ENCODE data around the gene MTARC2.

DNA sequence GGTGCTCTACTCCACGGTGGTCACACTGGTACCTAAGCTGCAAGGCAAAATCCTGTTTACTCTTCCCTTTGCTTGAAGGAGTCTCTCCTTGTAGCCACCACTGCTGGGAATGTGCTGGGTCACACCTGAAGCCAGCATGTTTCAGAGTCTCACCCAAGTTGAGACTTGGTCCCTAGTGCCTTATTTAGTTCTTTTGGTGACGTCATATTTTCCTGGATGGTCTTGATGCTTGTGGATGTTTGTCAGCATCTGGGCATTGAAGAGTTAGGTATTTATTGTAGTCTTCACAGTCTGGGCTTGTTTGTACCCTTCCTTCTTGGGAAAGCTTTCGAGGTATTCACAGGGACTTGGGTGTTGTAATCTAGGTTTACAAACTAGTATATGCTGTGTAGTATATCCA is 5.6 kb upstream of the MTARC2 start:
- TF ChIP-seq, protein P1, sequence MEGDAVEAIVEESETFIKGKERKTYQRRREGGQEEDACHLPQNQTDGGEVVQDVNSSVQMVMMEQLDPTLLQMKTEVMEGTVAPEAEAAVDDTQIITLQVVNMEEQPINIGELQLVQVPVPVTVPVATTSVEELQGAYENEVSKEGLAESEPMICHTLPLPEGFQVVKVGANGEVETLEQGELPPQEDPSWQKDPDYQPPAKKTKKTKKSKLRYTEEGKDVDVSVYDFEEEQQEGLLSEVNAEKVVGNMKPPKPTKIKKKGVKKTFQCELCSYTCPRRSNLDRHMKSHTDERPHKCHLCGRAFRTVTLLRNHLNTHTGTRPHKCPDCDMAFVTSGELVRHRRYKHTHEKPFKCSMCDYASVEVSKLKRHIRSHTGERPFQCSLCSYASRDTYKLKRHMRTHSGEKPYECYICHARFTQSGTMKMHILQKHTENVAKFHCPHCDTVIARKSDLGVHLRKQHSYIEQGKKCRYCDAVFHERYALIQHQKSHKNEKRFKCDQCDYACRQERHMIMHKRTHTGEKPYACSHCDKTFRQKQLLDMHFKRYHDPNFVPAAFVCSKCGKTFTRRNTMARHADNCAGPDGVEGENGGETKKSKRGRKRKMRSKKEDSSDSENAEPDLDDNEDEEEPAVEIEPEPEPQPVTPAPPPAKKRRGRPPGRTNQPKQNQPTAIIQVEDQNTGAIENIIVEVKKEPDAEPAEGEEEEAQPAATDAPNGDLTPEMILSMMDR (conservative IDR thresholded peaks at IDR 0.05; ENCODE audit: low read depth, low read length): no peak
- TF ChIP-seq EZH2 (IDR thresholded peaks at IDR 0.05; ENCODE audit: borderline replicate concordance, low read depth, low read length, poor library complexity, severe bottlenecking): no peak
